COLO668 (cell line): ENCODE measurements around the gene RAB4A.
A peak's percentile ranks its signal among the peaks of the same experiment; 100 is the strongest.

Experiments used
- DNase-seq: peaks from one replicate; lab custom pipeline; 2025; ENCODE audit not compliant: unreplicated experiment; lab: John Stamatoyannopoulos, UW

Gene RAB4A

DNA sequence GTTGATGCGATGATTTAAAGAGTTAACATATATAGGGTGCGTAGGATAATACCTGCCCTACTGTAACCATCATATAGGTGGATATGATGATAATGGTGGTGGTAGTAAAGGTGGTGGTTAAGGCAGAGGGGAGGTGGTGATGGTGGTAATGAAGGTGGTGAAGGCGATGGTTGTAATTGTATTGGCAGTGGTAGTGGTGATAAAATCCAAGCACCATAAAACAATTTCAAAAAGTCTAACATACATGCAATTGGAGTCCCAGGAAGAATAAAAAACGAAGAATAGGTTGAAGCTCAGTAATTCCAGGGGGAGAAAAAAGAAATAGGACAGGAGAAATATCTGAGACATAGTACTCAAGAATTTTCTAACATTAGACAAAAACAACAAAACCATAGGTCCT, 27.3 kb upstream of the RAB4A start:
- DNase-seq: no peak

GRCh38 chr1:229244091-229244490, 26.8 kb upstream of the RAB4A start:
- no peak for DNase-seq

DNA sequence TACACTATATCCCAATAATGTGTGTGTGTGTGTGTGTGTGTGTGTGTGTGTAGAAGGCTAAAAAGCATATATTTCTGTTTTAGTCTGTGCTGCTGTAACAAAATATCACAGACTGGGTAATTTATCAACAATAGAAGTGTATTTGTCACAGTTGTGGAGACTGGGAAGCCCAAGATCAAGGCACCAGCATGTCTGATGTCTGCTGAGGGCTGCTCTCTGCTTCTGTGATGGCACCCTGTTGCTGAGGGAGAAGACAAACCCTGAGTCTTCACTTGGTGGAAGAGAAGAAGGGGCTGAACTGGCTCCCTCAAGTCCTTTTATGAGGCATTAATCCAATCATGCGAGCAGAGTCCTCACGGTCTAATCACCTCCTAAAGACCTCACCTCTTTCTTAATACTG, 23.0 kb upstream of the RAB4A start:
- no peak for DNase-seq

GRCh38 chr1:229248821-229249817, 21.8 kb upstream of the RAB4A start:
- DNase-seq: no peak

DNA sequence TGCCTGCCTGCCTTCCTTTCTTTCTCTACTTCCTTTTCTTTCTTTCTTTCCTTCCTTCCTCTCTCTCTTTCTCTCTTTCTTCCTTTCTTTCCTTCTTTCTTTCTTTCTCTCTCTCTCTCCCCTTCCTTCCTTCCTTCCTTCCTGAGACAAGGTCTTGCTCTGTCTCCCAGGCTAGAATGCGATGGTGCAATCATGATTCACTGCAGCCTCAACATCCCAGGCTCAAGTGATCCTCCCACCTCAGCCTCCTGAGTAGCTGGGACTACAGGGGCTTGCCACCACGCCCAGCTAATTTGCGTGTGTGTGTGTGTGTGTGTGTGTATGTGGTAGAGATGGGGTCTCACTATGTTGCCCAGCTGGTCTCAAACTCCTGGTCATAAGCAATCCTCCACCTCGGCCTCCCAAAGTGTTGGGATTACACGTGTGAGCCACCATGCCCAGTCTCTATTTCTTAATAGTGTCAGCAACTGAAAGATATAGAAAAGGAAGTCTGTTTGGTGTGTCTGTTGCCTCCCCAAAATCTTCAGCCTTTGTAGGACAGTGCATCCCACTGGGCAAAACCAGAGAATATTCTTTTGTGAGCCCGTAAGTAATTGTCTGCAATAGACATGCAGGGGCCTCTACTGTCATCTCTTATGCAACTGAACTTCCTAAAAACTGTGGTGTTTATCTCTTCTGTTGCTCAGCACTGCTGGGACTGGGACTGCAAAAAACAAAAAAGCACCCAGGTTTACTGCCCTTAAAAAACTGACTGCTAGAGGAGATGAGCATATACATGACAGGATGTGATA, 20.9 kb upstream of the RAB4A start:
- DNase-seq: no peak

DNA sequence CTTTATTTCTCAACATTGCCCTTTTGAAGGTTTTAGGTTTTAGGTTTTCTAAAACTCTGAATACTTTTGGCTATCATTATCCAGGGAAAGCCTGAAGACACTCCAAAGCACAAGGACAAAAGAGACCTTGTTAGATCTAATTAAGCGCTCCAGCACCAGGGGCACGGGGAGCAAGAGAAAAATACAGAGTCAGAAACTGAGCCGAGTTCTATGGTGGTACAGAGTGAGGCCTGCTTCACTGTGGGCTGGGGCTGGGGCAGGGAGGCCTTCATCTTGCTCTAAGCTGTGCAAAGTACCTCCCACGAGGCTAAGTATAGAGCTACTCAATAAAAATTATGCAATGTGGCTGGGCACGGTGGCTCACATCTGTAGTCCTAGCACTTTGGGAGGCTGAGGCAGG, 19.7 kb upstream of the RAB4A start:
- DNase-seq: no peak

- peak; percentile 55 for DNase-seq
These were observed 18.5 kb upstream of the RAB4A start for GRCh38 chr1:229252228-229252984.

DNA sequence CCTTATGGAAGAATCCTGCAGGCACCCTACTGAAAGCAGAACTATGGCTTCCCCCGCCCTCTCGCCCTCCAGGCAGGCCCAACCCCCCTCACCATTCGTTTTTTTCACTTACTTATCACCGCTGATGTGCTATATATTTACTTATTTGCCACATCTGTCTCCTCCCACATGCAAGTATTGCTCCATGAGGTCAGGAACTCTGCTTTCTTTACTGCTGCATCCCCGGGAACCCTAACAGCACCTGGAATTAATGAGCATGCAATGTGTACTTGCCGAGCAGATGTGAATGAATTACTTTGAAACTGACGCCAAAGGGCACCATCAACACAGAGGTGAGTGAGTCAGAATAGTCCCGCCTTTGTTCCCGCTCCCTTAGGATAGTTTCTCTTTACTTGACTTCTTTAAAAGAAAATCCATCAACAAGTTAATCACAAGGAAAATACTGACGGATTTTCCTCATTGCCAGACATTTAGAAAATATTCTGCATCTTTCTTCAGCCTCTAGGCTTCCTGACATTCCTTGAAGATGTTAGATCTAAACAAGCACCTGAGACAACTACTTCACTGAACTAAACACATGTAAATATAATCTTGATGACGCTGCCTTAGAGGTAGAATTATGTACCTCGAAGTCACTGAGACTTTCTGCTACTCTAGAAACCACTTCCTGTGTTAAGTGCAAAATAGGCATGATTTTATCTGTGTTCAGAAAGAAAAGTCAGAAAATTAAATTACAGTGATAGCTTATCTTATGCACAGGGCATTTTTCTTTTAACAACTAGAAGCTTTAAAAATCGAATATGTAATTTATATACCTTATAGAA, 17.5 kb upstream of the RAB4A start:
- DNase-seq: peak; percentile 78

- peak; percentile 49 for DNase-seq
These were observed 15.9 kb upstream of the RAB4A start for GRCh38 chr1:229254910-229255541.

DNA sequence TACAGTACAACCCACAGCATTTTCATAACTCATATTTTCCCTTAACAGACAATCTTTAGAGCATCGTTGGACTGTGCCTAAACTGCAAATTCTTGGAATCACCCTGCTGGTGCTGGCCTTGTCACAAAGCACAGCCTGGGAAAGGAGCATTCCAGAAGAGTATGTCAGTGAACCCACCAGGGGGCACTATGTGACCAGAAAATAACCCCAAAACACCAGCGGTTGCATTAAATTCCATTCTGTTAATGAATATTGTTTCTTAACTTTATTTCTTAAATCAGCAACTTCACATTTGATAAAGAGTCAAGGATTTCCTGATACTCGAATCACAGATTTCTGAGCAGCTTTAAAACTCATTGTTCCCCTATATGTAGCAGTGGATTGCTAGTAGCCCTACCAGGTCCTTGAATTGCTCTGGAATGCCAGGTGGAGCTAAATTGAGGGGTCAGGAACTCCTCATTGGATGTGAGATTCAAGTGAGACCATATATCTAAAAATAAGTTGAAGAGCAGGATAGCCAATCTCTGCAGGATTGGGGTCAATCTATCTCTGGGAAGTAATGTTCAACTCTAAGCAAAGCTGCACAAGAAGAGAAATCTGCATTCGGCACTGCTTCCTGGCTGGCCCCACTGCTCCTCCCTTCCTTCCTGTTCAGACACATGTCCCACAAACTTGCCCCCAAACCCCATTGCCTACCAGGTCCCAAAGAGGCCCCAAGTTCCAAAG, 12.7 kb upstream of the RAB4A start:
- peak; percentile 67 for DNase-seq

- no peak for DNase-seq
These were observed 12.2 kb upstream of the RAB4A start for GRCh38 chr1:229258757-229259060.

GRCh38 chr1:229260297-229260696, 10.6 kb upstream of the RAB4A start:
- no peak for DNase-seq

DNA sequence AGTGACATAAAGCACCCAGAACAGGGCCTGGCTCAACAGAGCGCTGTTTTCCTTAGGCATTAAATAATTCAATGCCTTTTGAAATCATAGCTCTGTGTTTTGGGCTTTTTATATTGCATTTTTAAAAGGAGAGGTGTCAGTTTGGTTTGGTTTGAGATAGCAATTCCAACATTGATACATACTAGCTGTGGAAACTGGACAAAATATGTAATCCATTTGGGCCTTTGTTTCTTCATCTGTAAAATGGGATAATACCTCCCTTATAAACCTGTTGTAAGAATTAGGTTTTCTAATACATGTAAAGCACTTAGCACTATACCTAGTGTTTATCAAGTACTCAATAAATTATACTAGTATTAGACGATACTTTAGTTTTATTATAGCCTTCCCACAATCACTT, 8.7 kb upstream of the RAB4A start:
- DNase-seq: no peak

DNA sequence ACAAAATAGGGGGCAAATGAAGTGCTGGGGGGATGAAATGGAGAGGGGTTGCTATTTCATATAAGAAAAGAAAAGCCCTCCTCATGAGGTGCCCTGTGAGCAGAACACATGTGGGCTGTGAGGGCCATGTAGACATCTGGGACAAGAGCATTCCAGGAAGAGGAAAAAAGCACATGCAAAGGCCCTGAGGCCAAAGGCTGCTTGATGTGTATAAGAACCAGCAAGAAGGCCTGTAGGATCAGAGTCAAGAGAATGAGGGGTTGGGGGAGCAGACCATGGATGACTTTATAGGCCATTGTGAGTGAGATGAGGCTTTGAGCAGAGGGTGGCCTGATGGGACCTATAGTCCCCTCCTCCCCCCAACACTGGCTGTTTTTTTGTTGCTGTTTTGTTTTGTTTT, 7.7 kb upstream of the RAB4A start:
- no peak for DNase-seq

DNA sequence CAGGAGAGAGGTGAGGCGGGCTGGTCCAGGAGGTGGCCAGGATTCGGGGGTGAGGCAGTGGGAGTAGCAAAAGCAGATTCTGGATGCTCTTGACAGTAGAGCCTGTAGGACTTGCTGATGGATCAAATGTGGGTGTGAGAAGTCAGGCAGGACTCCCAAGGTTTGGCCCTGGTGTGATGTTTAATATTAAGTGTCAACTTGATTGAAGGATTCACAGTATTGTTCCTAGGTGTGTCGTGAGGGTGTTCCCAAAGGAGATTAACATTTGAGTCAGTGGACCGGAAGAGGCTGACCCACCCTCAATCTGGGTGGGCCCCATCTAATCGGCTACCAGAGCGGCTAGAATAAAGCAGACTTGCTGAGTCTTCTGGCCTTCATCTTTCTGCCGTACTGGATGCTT, 6.8 kb upstream of the RAB4A start:
- DNase-seq: no peak

DNA sequence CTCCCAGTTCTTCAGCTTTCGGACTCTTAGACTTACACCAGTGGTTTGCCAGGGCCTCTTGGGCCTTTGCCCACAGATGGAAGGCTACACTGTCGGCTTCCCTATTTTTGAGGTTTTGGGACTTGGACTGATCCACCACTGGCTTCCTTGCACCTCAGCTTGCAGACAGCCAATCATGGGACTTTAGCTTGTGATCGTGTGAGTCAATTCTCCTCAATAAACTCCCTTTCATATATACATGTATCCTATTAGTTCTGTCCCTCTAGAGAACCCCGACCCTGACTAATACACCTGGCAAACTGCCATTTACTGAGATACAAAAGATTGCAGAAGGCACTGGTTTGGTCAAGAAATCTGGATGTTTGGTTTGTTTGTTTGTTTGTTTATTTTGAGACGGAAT, 6.4 kb upstream of the RAB4A start:
- no peak for DNase-seq

DNA sequence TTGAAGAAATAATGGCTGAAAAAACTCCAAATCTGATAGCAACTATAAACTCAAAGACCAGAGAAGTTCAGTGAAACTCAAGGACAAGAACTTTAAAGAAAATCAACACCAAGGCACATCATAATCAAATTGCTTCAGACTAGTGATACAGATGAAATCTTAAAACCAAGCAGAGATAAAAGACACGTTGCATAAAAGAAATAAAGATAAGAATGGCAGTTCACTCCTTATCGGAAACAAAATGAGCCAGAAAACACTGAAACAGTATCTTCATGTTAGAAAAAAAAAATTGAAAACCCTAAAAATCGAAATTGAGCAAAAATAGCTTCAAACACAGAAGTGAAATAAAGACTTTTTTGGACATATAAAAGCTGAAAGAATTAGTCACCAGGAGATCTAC, 4.6 kb upstream of the RAB4A start:
- DNase-seq: no peak

DNA sequence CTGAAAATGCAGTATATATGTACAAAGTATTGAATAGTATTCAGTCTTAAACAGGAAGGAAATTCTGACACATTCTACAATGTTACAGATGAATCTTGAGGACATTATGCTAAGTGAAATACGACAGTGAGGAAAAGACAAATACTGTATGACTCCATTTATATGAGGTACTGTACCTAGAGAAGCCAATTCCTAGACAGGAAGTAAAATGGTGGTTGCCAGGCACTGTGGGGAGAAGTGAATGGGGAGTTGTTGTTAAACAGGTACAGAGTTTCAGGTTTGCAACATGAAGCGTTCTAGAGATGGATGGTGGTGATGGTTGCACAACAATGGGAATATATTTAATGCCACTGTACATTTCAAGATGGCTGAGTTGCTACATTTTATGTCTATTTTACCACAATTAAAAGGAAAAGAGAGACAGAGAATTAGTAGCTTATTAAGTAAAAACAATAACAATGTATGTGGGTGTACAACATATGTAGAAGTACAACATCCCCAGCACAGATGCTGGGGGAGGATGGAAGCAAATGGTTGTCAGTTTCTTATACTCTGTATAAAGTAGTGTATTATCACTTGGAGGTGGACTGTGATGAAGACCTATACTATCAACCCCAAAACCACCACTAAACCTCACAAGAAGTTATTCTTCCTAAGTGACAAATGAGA, 3.9 kb upstream of the RAB4A start:
- DNase-seq: no peak

DNA sequence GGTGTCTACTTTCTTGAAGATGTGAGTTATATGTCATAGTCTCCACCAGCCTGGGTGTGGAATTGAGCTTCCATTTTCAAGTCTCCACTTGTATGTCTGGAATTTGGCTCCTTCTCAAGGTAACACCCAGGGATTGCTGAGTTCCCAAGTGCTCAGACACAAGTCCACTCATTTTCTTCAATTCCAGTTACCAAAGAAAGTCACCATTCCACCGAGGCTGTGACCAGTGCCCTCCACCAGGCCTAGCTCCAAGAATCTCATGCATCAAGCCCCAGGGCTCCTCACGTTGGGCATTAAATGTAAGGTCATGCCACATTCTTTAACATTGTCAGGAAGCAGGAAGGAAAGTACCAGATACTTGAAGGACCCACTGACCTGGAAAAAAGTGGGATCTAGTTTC, 2.4 kb upstream of the RAB4A start:
- DNase-seq: no peak
